DOHH2 (cell line): Measurements from ENCODE around the gene KCTD16.

Experiments used
- H3F3A ChIP-seq: fragments of 200-600 bp; sonication (generic), shearing (Covaris generic); 2 replicates; pipeline ENCODE4 v1.6.0; 2016; ENCODE audit warnings: antibody characterized with exemption, mild to moderate bottlenecking; ENCODE audit not compliant: control insufficient read depth, insufficient read depth
- H3K27ac ChIP-seq: fragments of 200-600 bp; sonication (generic); 2 replicates; pipeline ENCODE4 v1.5.1; 2014; ENCODE audit warnings: low read depth, mild to moderate bottlenecking, low read length, moderate library complexity
- H3K27me3 ChIP-seq: fragments of 200-600 bp; sonication (generic); 2 replicates; pipeline ENCODE4 v1.6.1; 2014; ENCODE audit warnings: mild to moderate bottlenecking, low read length, mixed read lengths; ENCODE audit not compliant: control insufficient read depth
- H3K36me3 ChIP-seq: fragments of 200-600 bp; sonication (generic); 2 replicates; pipeline ENCODE4 v1.6.1; 2014; ENCODE audit warnings: mild to moderate bottlenecking, low read length, moderate library complexity, mixed read lengths; ENCODE audit not compliant: control insufficient read depth
- H3K4me1 ChIP-seq: fragments of 200-600 bp; sonication (generic); 2 replicates; pipeline ENCODE4 v1.6.1; 2014; ENCODE audit warnings: mild to moderate bottlenecking, low read length, mixed read lengths; ENCODE audit not compliant: control insufficient read depth
- H3K4me2 ChIP-seq: fragments of 200-600 bp; sonication (generic); 2 replicates; pipeline ENCODE4 v1.6.0; 2014; ENCODE audit warnings: mild to moderate bottlenecking, low read length, moderate library complexity
- H3K4me3 ChIP-seq: fragments of 200-600 bp; sonication (generic); 2 replicates; pipeline ENCODE4 v1.5.1; 2014; ENCODE audit warnings: mild to moderate bottlenecking, low read length, mixed read lengths
- H3K79me2 ChIP-seq: fragments of 200-600 bp; sonication (generic); 2 replicates; pipeline ENCODE4 v1.6.1; 2014; ENCODE audit warnings: mild to moderate bottlenecking, low read length, mixed read lengths; ENCODE audit not compliant: control insufficient read depth
- H3K9me2 ChIP-seq: fragments of 200-600 bp; sonication (generic); replicated peaks from 2 replicates; pipeline ENCODE4 v1.6.1; 2014; ENCODE audit warnings: mild to moderate bottlenecking, low read length, mixed read lengths; ENCODE audit not compliant: control insufficient read depth
- H3K9me3 ChIP-seq: fragments of 200-600 bp; sonication (generic); 2 replicates; pipeline ENCODE4 v1.6.1; 2014; ENCODE audit warnings: antibody characterized with exemption, low read length, mixed read lengths; ENCODE audit not compliant: control insufficient read depth, insufficient read depth
- H4K20me1 ChIP-seq: fragments of 200-600 bp; sonication (generic); 2 replicates; pipeline ENCODE4 v1.6.0; 2014; ENCODE audit warnings: low read depth, mild to moderate bottlenecking, antibody characterized with exemption, low read length, moderate library complexity; ENCODE audit not compliant: control insufficient read depth, insufficient read depth
- CTCF ChIP-seq: fragments of 200-600 bp; sonication (generic); IDR thresholded peaks from one replicate; pipeline ENCODE4 v1.5.1; 2014; ENCODE audit warnings: antibody characterized with exemption, mild to moderate bottlenecking, low read depth, low read length; ENCODE audit not compliant: poor library complexity, severe bottlenecking
- EZH2phosphoT487 ChIP-seq: fragments of 200-600 bp; sonication (generic); IDR thresholded peaks from 2 replicates; pipeline ENCODE4 v1.6.1; 2017; ENCODE audit warnings: borderline replicate concordance, mild to moderate bottlenecking, antibody characterized with exemption, low read length, moderate library complexity, mixed read lengths

The KCTD16 gene

GRCh38 chr5:144260121-144260520 is 89.4 kb downstream of the KCTD16 start:
- no peaks in the 10 kb centered on the region for H3K27me3 ChIP-seq
- H3K79me2 ChIP-seq, result no peaks in the 10 kb centered on the region
- no peaks in the 10 kb centered on the region for H3K36me3 ChIP-seq
- no peaks in the 10 kb centered on the region for H3K4me1 ChIP-seq
- H3K9me2 ChIP-seq, result no peaks in the 10 kb centered on the region
- no peaks in the 10 kb centered on the region for H3K9me3 ChIP-seq
- H3K4me2 ChIP-seq, result no peak overlapping the region
- TF ChIP-seq CTCF (no peak), EZH2phosphoT487 (no peak)
- no peak overlapping the region for H3K4me3 ChIP-seq
- H3F3A ChIP-seq, result no peaks in the 10 kb centered on the region
- H3K27ac ChIP-seq, result no peak overlapping the region
- no peaks in the 10 kb centered on the region for H4K20me1 ChIP-seq

- Histone ChIP-seq H4K20me1 (no peaks in the 10 kb centered on the region), H3K4me1 (no peaks in the 10 kb centered on the region), H3K9me3 (no peaks in the 10 kb centered on the region), H3K79me2 (no peaks in the 10 kb centered on the region), H3K4me3 (no peak overlapping the region), H3F3A (no peaks in the 10 kb centered on the region), H3K27ac (no peak overlapping the region), H3K27me3 (peaks cover 4% of the 10 kb centered on the region; the same call in 1 of the 2 replicates), H3K36me3 (no peaks in the 10 kb centered on the region), H3K4me2 (no peak overlapping the region), H3K9me2 (no peaks in the 10 kb centered on the region)
- TF ChIP-seq EZH2phosphoT487 (no peak), CTCF (no peak)
Observed at GRCh38 chr5:144265643-144266247, 95.1 kb downstream of the KCTD16 start.

- no peaks in the 10 kb centered on the region for H3K4me1 ChIP-seq
- H3K36me3 ChIP-seq, result no peaks in the 10 kb centered on the region
- H3K4me3 ChIP-seq, result no peak overlapping the region
- no peak for TF ChIP-seq CTCF
- no peak for TF ChIP-seq EZH2phosphoT487
- no peaks in the 10 kb centered on the region for H3K9me3 ChIP-seq
- H3F3A ChIP-seq, result no peaks in the 10 kb centered on the region
- peaks cover 4% of the 10 kb centered on the region; the same call in 1 of the 2 replicates for H3K27me3 ChIP-seq
- H3K79me2 ChIP-seq, result no peaks in the 10 kb centered on the region
- H3K9me2 ChIP-seq, result no peaks in the 10 kb centered on the region
- H3K27ac ChIP-seq, result no peak overlapping the region
- H4K20me1 ChIP-seq, result no peaks in the 10 kb centered on the region
- H3K4me2 ChIP-seq, result no peak overlapping the region
Observed at GRCh38 chr5:144267961-144268513, 97.4 kb downstream of the KCTD16 start.
